Aorta (tissue), 5 donors: ENCODE data around the gene RAX. TPM values are rescaled to one million over a fixed set of nuclear protein-coding genes. Genes with fewer than 3 reads are reported as not detected.
"Not testable (repeated sequence)": the region's sequence is repeated elsewhere in the genome, so short reads cannot be mapped to it uniquely, and the experiment has no call there.

Source experiments
- ATAC-seq: fragments of 200-7000 bp; cut with Tn5 transposase; one replicate; pipeline ENCODE4 v1.9.1; 2022; ENCODE audit warnings: moderate library complexity; ENCODE audit not compliant: low FRiP score
- DNase-seq, 2 donors: peaks; one replicate each; pipeline ENCODE4 v3.0.0-alpha.2; 2020
- H3K27ac ChIP-seq, 2 donors: one replicate each; pipeline ENCODE4 v1.5.1; 2013; ENCODE audit warnings: low read length in 2 of 2, mild to moderate bottlenecking in 2 of 2, moderate library complexity in 2 of 2, control low read depth in 1 of 2, inconsistent platforms in 1 of 2, low read depth in 1 of 2
- H3K27me3 ChIP-seq, 2 donors: one replicate each; pipeline ENCODE4 v1.6.1; 2013; ENCODE audit warnings: control low read depth in 1 of 2, low read length in 1 of 2, mild to moderate bottlenecking in 1 of 2, moderate library complexity in 1 of 2; ENCODE audit not compliant: insufficient read depth in 2 of 2, control insufficient read depth in 1 of 2
- H3K36me3 ChIP-seq, 2 donors: one replicate each; pipeline ENCODE4 v1.6.1; 2013; ENCODE audit warnings: control low read depth in 1 of 2, low read length in 1 of 2, mild to moderate bottlenecking in 1 of 2; ENCODE audit not compliant: insufficient read depth in 2 of 2, control insufficient read depth in 1 of 2
- H3K4me1 ChIP-seq, 2 donors: one replicate each; pipeline ENCODE4 v1.6.1; 2013; ENCODE audit warnings: low read length in 2 of 2, control low read depth in 1 of 2, mild to moderate bottlenecking in 1 of 2, moderate library complexity in 1 of 2; ENCODE audit not compliant: insufficient read depth in 2 of 2, control insufficient read depth in 1 of 2
- H3K4me3 ChIP-seq, 2 donors: one replicate each; pipeline ENCODE4 v1.5.1; 2013; ENCODE audit warnings: low read length in 2 of 2, control low read depth in 1 of 2, mild to moderate bottlenecking in 1 of 2
- H3K9me3 ChIP-seq: one replicate; pipeline ENCODE4 v1.6.1; 2013; ENCODE audit warnings: mild to moderate bottlenecking, low read length; ENCODE audit not compliant: control insufficient read depth
- whole genome bisulfite sequencing, 2 donors: extraction: QIAGEN DNeasy Blood & Tissue Kit; methylation state at CpG; one replicate each; pipeline ENCODE4 v1.1.7; 2013; 5-methylcytosine and 5-hydroxymethylcytosine counted together
- intact Hi-C, 2 donors: fragments of 100-400 bp; cut with DNase I; formaldehyde crosslinking; loops; one replicate each; pipeline versions ENCODE4 v1.14.2 to v1.15.0; 2022
- polyA plus RNA-seq, 2 donors: library from polyadenylated mRNA; stranded (reverse); fragments of 200-250 nt; gene quantifications; one replicate each; pipeline ENCODE4 v1.2.3, GENCODE V29; 2013
- total RNA-seq, 2 donors: library from RNA; stranded (reverse); fragmentation: NEBNext Ultra II Directional; extraction: Animal tissue kit (Norgen Biotek cat#: 25700); gene quantifications; one replicate each; pipeline ENCODE4 v1.2.1, GENCODE V29; 2021
- donor health status: healthy with polysubstance abuse.
- donor health status: Bipolar disorder and iron deficiency.
- donor health status: DM: no; HTN: no; CAD: no.
- donor health status: DM: no; HTN: no; CAD: no.
- donor health status: DM: yes; HTN: yes; CAD: no.

RAX gene
- total and polyA plus RNA-seq, 4 donors = not detected

DNA sequence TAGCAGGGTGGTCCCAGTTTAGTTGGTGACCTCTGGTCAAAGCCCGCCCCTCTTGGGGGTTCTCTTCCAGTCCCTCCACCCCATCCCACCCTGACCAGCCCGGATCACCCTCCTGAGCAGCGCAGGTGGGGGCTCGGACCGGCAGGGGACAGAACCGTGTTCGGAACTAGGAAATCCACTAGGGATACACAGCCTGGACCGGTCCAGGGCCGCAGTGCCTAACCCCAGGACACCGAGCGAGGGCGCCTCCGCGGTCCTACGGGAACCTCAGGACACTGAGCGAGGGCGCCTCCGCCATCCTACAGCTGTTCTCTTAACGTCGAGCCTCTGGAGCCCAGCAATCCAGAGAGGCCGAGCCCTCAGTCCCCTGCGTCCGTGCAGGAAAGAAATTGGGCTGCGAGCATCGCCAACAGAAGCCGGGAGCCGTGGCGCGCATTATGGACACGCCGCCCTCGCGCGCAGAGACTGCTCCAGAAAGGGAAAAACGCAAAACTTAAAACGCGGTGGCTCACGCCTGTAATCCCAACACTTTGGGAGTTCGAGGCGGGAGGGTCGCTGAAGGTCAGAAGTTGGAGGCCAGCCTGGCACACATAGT lies 8.5 kb downstream of the RAX start:
- Histone ChIP-seq H3K4me3 (no peak overlapping the region), H3K36me3 (no peaks in the 10 kb centered on the region), H3K4me1 (no peaks in the 10 kb centered on the region), H3K27ac (no peak overlapping the region), H3K27me3 (peaks cover 1 to 4% of the 10 kb centered on the region in 2 donors), H3K9me3 (no peaks in the 10 kb centered on the region)
- DNase-seq (no peak), ATAC-seq (peak; percentile 7)
- intact Hi-C loops = no loop called here
- 3% methylated on average over 41 of the region's 41 CpGs for WGBS, 2 donors

DNA sequence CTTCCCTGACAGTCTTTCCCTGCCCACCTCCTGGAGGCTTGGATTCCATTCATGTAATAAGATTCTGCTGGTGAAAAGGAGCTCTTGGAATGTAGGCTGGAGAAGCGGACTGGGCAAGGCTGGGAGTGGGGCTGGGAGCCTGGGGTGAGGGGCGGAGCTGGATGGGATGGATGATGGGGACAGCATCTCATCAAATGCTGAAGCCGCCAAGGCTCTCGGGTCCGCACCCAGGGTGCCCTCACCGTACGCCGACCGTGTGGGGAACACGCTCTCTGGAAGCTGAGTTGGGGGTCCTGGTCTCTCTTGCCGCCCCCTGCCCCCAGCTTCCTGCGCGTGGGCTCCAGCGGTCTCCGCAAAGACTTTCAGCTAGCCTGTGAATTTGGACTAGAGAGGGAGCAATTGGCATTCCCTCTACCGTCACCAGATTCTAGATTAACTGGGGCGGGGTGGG lies 9.1 kb downstream of the RAX start:
- intact Hi-C loops = no loop called here
- Histone ChIP-seq H3K27ac (no peak overlapping the region), H3K4me1 (no peaks in the 10 kb centered on the region), H3K27me3 (peaks cover 1 to 4% of the 10 kb centered on the region in 2 donors), H3K9me3 (no peaks in the 10 kb centered on the region), H3K36me3 (no peaks in the 10 kb centered on the region), H3K4me3 (no peak overlapping the region)
- ATAC-seq (no peak), DNase-seq (no peak)
- 1 to 4% methylated on average over 17 of the region's 17 CpGs for WGBS, 2 donors

- Histone ChIP-seq H3K9me3 (no peaks in the 10 kb centered on the region), H3K36me3 (no peaks in the 10 kb centered on the region), H3K4me1 (no peaks in the 10 kb centered on the region), H3K4me3 (no peak overlapping the region), H3K27me3 (peaks cover 1 to 4% of the 10 kb centered on the region in 2 donors), H3K27ac (no peak overlapping the region)
- no peak for DNase-seq
- ATAC-seq = no peak
- WGBS, 2 donors = 5 to 6% methylated on average over 16 of the region's 16 CpGs
- intact Hi-C loops = no loop called here
Observed at GRCh38 chr18:59263661-59264060, 9.6 kb downstream of the RAX start.

GRCh38 chr18:59262243-59262642 lies 11.0 kb downstream of the RAX start:
- H3K4me1 ChIP-seq, H3K27me3 ChIP-seq, H3K36me3 ChIP-seq, DNase-seq, H3K4me3 ChIP-seq, H3K27ac ChIP-seq, H3K9me3 ChIP-seq, intact Hi-C loops, ATAC-seq: not testable (repeated sequence)
- 92 to 97% methylated on average over 1 to 2 of the region's 2 CpGs for WGBS, 2 donors

DNA sequence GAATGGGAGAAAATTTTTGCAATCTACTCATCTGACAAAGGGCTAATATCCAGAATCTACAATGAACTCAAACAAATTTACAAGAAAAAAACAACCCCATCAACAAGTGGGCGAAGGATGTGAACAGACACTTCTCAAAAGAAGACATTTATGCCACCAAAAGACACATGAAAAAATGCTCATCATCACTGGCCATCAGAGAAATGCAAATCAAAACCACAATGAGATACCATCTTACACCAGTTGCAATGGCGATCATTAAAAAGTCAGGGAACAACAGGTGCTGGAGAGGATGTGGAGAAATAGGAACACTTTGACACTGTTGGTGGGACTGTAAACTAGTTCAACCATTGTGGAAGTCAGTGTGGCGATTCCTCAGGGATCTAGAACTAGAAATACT lies 11.4 kb downstream of the RAX start:
- H3K9me3 ChIP-seq, H3K4me3 ChIP-seq, DNase-seq, H3K27ac ChIP-seq, H3K36me3 ChIP-seq, intact Hi-C loops, H3K27me3 ChIP-seq, H3K4me1 ChIP-seq, ATAC-seq: not testable (repeated sequence)
- 56 to 90% methylated on average over 2 to 3 of the region's 3 CpGs for whole genome bisulfite sequencing, 2 donors

DNA sequence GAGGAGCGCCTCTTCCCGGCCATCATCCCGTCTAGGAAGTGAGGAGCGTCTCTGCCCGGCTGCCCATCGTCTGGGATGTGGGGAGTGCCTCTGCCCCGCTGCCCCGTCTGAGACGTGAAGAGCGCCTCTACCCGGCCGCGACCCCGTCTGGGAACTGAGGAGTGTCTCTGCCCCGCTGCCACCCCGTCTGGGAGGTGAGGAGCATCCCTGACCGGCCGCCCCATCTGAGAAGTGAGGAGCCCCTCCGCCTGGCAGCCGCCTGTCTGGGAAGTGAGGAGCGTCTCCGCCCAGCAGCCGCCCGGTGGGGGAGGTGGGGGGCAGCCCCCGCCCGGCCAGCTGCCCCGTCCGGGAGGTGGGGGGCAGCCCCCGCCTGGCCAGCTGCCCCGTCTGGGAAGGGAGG lies 17.8 kb downstream of the RAX start:
- intact Hi-C loops, ATAC-seq: not testable (repeated sequence)
- 82 to 97% methylated on average over 20 to 30 of the region's 30 CpGs for WGBS, 2 donors

DNA sequence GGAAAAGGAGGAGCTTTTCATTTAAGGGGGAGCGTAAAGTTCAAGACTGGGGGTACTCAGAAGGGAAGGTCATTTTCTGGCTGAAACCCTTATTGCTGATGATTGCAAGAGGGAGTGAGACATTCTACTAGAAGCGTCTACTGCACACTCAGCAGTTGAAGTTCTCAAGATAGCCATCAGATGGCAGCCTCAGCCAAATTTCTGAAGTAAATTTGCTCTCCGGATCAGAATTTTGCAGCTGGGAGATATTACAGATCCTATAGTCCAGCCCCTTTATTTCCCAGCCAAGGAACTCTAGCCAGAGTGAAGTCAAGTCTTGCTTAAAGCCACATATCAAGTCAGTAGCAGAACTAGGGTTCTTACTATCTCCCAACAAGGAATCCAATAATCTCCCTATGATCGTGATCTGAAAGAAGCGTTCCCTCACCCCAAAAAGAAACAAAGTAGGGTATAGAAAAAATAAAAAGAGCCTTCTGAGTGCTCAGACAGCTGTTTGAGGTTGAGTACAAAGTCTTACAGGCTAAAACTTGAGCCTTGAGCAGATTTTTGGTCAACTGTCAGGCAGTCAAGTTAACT lies 24.0 kb downstream of the RAX start:
- H3K27me3 ChIP-seq = no peaks in the 10 kb centered on the region
- intact Hi-C loops = loop anchor here in 1 of 2 donors (5.0 kb wide), 1 partner anchor 153 kb away; no protein-coding TSS in a partner anchor

More for the DNA sequence above, 17.8 kb downstream of the RAX start:
- H3K4me1 ChIP-seq, H3K4me3 ChIP-seq, H3K9me3 ChIP-seq, DNase-seq, H3K27ac ChIP-seq, H3K36me3 ChIP-seq, H3K27me3 ChIP-seq: not testable (repeated sequence)

GRCh38 chr18:59246796-59247195 lies 26.5 kb downstream of the RAX start:
- H3K4me1 ChIP-seq = no peaks in the 10 kb centered on the region
- no peak overlapping the region for H3K27ac ChIP-seq
- H3K27me3 ChIP-seq = no peaks in the 10 kb centered on the region
- ATAC-seq (no peak), DNase-seq (no peak)
- intact Hi-C loops = loop anchor here in 1 of 2 donors (5.0 kb wide), 1 partner anchor 156 kb away; no protein-coding TSS in a partner anchor
- H3K36me3 ChIP-seq = no peaks in the 10 kb centered on the region
- H3K4me3 ChIP-seq = no peak overlapping the region
- H3K9me3 ChIP-seq = no peaks in the 10 kb centered on the region
- WGBS, 2 donors = 30 to 38% methylated on average over 4 of the region's 4 CpGs

More for the DNA sequence above, 24.0 kb downstream of the RAX start:
- WGBS, 2 donors = 15 to 22% methylated on average over 5 of the region's 5 CpGs
- ATAC-seq = peak; percentile 50
- H3K9me3 ChIP-seq = no peaks in the 10 kb centered on the region
- H3K4me1 ChIP-seq = no peaks in the 10 kb centered on the region
- no peaks in the 10 kb centered on the region for H3K36me3 ChIP-seq
- DNase-seq = no peak
- H3K27ac ChIP-seq = no peak overlapping the region
- no peak overlapping the region for H3K4me3 ChIP-seq

- intact Hi-C loops = no loop called here
- Histone ChIP-seq H3K36me3 (no peaks in the 10 kb centered on the region), H3K4me1 (no peaks in the 10 kb centered on the region), H3K4me3 (no peak overlapping the region), H3K9me3 (no peaks in the 10 kb centered on the region), H3K27me3 (no peaks in the 10 kb centered on the region), H3K27ac (no peak overlapping the region)
- ATAC-seq = no peak
- WGBS, 2 donors = 86 to 87% methylated on average over 2 of the region's 2 CpGs
- no peak for DNase-seq
Observed at GRCh38 chr18:59242906-59243305, 30.3 kb downstream of the RAX start.
